HepG2 (cell line): ENCODE measurements around the gene KCNK7. TPM values are rescaled to one million over a fixed set of nuclear protein-coding genes. Genes with fewer than 3 reads are reported as not detected.

Experiments
- ARID5B ChIP-seq: IDR thresholded peaks from 2 replicates; pipeline ENCODE4 v1.4.0; 2020; ENCODE audit warnings: mild to moderate bottlenecking, missing genetic modification reagents
- ERF ChIP-seq: IDR thresholded peaks from 2 replicates; pipeline ENCODE4 v1.6.1; 2018; ENCODE audit warnings: missing biosample characterization, missing genetic modification reagents
- HDAC6 ChIP-seq: fragments of 200-600 bp; sonication (generic); IDR thresholded peaks from 2 replicates; pipeline ENCODE4 v1.7.0; 2017; ENCODE audit warnings: mild to moderate bottlenecking, antibody characterized with exemption, low read length, low read depth
- HNRNPH1 ChIP-seq: fragments of 200-400 bp; formaldehyde crosslinking; optimal IDR thresholded peaks from 2 replicates; pipeline ENCODE3; 2017; ENCODE audit warnings: mild to moderate bottlenecking, low read depth, low read length
- KLF12 ChIP-seq: sonication (generic); formaldehyde crosslinking; IDR thresholded peaks from 2 replicates; pipeline ENCODE4 v1.4.0; 2020; ENCODE audit warnings: missing genetic modification reagents, borderline replicate concordance
- KMT2A ChIP-seq: sonication (generic); formaldehyde crosslinking; IDR thresholded peaks from 2 replicates; pipeline ENCODE4 v1.4.0; 2020; ENCODE audit warnings: missing genetic modification reagents
- RBFOX2 ChIP-seq: fragments of 200-400 bp; formaldehyde crosslinking; IDR thresholded peaks from 2 replicates; pipeline ENCODE4 v1.6.1; 2017; ENCODE audit warnings: low read depth, mild to moderate bottlenecking, low read length
- ZBTB40 ChIP-seq, 2 experiments: fragments of 450-650 bp in 1 of 2; sonication (generic) in 1 of 2; formaldehyde crosslinking in 1 of 2; IDR thresholded peaks; 2 replicates each; pipeline versions ENCODE4 v1.6.1 to v1.8.0; 2016 to 2022; ENCODE audit warnings: antibody characterized with exemption in 1 of 2, mild to moderate bottlenecking in 1 of 2, missing genetic modification reagents in 1 of 2
- ZBTB42 ChIP-seq: sonication (generic); formaldehyde crosslinking; IDR thresholded peaks from 2 replicates; pipeline ENCODE4 v1.5.0; 2020; ENCODE audit warnings: mild to moderate bottlenecking, missing genetic modification reagents
- ZFP37 ChIP-seq: sonication (generic); formaldehyde crosslinking; IDR thresholded peaks from 2 replicates; pipeline ENCODE4 v1.4.0; 2020; ENCODE audit warnings: missing genetic modification reagents, borderline replicate concordance
- ZGPAT ChIP-seq: IDR thresholded peaks from 2 replicates; pipeline ENCODE4 v1.6.1; 2016; ENCODE audit warnings: mild to moderate bottlenecking
- polyA plus RNA-seq, 8 experiments: library from polyadenylated mRNA; depleted of rRNA in 3 of 8; stranded (reverse) in 7 of 8; unstranded in 1 of 8; fragments of >200 nt; fragmentation: Illumina TruSeq in 4 of 8; extraction: Trizol in 4 of 8; gene quantifications; 2 replicates each; pipeline versions ENCODE4 v1.2.1 to v1.2.3, GENCODE V29; 2011 to 2016; ENCODE audit warnings: low read depth in 4 of 8, missing spikeins in 1 of 8, mixed read lengths in 1 of 8; ENCODE audit not compliant: insufficient read depth in 1 of 8
- total RNA-seq, 5 experiments: library from RNA; depleted of rRNA; stranded (reverse); fragments of >200 nt; fragmentation: Illumina TruSeq; extraction: Trizol; gene quantifications; 2 replicates each; pipeline ENCODE4 v1.2.3, GENCODE V29; 2016; ENCODE audit warnings: low read depth in 1 of 5
- TF ChIP-seq, protein P1 (sequence below): sonication (generic); formaldehyde crosslinking; IDR thresholded peaks from 2 replicates; pipeline ENCODE4 v1.4.0; 2020; ENCODE audit warnings: missing genetic modification reagents
- TF ChIP-seq, protein P2 (sequence below): sonication (generic); formaldehyde crosslinking; IDR thresholded peaks from 2 replicates; pipeline ENCODE4 v1.8.0; 2022; ENCODE audit warnings: missing genetic modification reagents, low read depth, mild to moderate bottlenecking, borderline replicate concordance

Gene KCNK7
- total and polyA plus RNA-seq, 2 of the 13 experiments (the other 11 are each of a cell fraction or from before 2014, with no cell fraction given): 0.11 TPM; not detected in 1

GRCh38 chr11:65546217-65546958 lies 49.2 kb downstream of the KCNK7 start (continued):
- TF ChIP-seq RBFOX2: peak; percentile 82
- TF ChIP-seq HDAC6: no peak
- TF ChIP-seq, protein P1, sequence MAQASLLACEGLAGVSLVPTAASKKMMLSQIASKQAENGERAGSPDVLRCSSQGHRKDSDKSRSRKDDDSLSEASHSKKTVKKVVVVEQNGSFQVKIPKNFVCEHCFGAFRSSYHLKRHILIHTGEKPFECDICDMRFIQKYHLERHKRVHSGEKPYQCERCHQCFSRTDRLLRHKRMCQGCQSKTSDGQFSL: no peak
- TF ChIP-seq ZBTB40 (IDR thresholded peaks at IDR 0.05): no peak
- TF ChIP-seq ZBTB40 (CRISPR knock-in tag; IDR thresholded peaks at IDR 0.05): no peak
- TF ChIP-seq KLF12 (CRISPR knock-in tag): 0 out of 2 replicates have a peak, but pooled peaks have one; percentile 44
- TF ChIP-seq ZGPAT: peak; percentile 59; the same call in 1 of the 2 replicates
- TF ChIP-seq HNRNPH1: no peak
- no peak for TF ChIP-seq ZFP37
- TF ChIP-seq ARID5B (CRISPR knock-in tag): 0 out of 2 replicates have a peak, but pooled peaks have one; percentile 17
- TF ChIP-seq, protein P2, sequence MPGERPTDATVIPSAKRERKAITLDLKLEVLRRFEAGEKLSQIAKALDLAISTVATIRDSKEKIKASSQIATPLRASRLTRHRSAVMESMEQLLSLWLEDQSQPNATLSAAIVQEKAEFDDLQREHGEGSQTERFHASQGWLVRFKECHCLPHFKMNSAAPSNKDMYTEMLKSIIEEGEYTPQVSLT (CRISPR knock-in tag): no peak
- TF ChIP-seq ZBTB42: no peak
- no peak for TF ChIP-seq KMT2A (CRISPR knock-in tag)
- TF ChIP-seq ERF (CRISPR knock-in tag): peak; percentile 73; the same call in 1 of the 2 replicates
